ENCODE measurements around the gene STUM.
A peak's percentile ranks its signal among the peaks of the same experiment; 100 is the strongest.

STUM gene

GRCh38 chr1:226534098-226534497 lies 14.5 kb upstream of the STUM start:
- no peak for DNase-seq (ENCODE audit: low spot score)

GRCh38 chr1:226534645-226535044 lies 13.9 kb upstream of the STUM start:
- DNase-seq (ENCODE audit: low spot score), result no peak

GRCh38 chr1:226535666-226536065 lies 12.9 kb upstream of the STUM start:
- DNase-seq (ENCODE audit: low spot score), result no peak

GRCh38 chr1:226541231-226541630 lies 7.3 kb upstream of the STUM start:
- no peak for DNase-seq (ENCODE audit: low spot score)

GRCh38 chr1:226541631-226542622 lies 6.6 kb upstream of the STUM start:
- no peak for DNase-seq (ENCODE audit: low spot score)

GRCh38 chr1:226542623-226543103 lies 5.9 kb upstream of the STUM start:
- DNase-seq (ENCODE audit: low spot score), result no peak

- DNase-seq (ENCODE audit: low spot score), result no peak
These were observed 2.5 kb upstream of the STUM start for GRCh38 chr1:226545836-226546596.

GRCh38 chr1:226546926-226547325 lies 1.6 kb upstream of the STUM start:
- no peak for DNase-seq (ENCODE audit: low spot score)

- peak; percentile 95 for DNase-seq (ENCODE audit: low spot score)
These were observed 791 bp upstream of the STUM start for GRCh38 chr1:226547754-226548191.

GRCh38 chr1:226549094-226549936 lies 751 bp downstream of the STUM start:
- DNase-seq (ENCODE audit: low spot score), result peak; percentile 30

- DNase-seq (ENCODE audit: low spot score), result peak; percentile 48
These were observed 1.5 kb downstream of the STUM start for GRCh38 chr1:226549937-226550671.

- no peak for DNase-seq (ENCODE audit: low spot score)
These were observed 2.1 kb downstream of the STUM start for GRCh38 chr1:226550672-226551041.

- DNase-seq (ENCODE audit: low spot score), result no peak
These were observed 2.7 kb downstream of the STUM start for GRCh38 chr1:226551299-226551698.

- no peak for DNase-seq (ENCODE audit: low spot score)
These were observed 3.5 kb downstream of the STUM start for GRCh38 chr1:226552061-226552460.

GRCh38 chr1:226553266-226553923 lies 4.8 kb downstream of the STUM start:
- DNase-seq (ENCODE audit: low spot score), result no peak

- no peak for DNase-seq (ENCODE audit: low spot score)
These were observed 5.3 kb downstream of the STUM start for GRCh38 chr1:226553924-226554282.

- no peak for DNase-seq (ENCODE audit: low spot score)
These were observed 6.5 kb downstream of the STUM start for GRCh38 chr1:226555092-226555491.

GRCh38 chr1:226557424-226557823 lies 8.9 kb downstream of the STUM start:
- DNase-seq (ENCODE audit: low spot score), result no peak

GRCh38 chr1:226558036-226558650 lies 9.6 kb downstream of the STUM start:
- no peak for DNase-seq (ENCODE audit: low spot score)

GRCh38 chr1:226560243-226560642 lies 11.7 kb downstream of the STUM start:
- no peak for DNase-seq (ENCODE audit: low spot score)

Measured in HuH-7 (cell line).